ENCODE data around the gene UBD.

Gene UBD

DNA sequence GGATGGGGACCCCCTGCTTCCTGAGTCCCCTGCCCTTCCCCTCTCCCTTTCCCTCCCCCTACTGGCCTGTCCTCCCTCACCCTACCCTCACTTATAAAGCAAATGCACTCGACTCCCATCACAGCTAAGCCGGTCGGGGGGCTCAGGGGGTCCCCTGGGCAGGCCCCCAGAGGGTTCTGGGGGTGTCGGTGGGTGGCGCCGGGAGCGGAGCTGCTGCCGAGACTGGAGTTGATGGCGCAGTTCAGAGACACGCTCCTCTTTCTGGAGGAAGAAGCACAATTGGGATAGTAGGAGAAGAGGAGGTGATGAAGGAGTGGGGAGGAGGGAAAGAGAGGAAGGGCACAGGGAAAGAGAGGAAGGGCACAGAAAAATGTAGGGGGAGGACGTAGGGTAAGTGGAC is 43.9 kb upstream of the UBD start:
- H4K20me1 ChIP-seq (ENCODE audit: insufficient read depth, low read length, poor library complexity, severe bottlenecking): no peaks in the 10 kb centered on the region
- H3K9me3 ChIP-seq (ENCODE audit: insufficient read depth, low read depth, low read length): no peaks in the 10 kb centered on the region
- H3F3A ChIP-seq (ENCODE audit: low read depth): no peaks in the 10 kb centered on the region
- no peaks in the 10 kb centered on the region for H3K4me1 ChIP-seq (ENCODE audit: insufficient read depth, low read length, poor library complexity, severe bottlenecking)
- H3K36me3 ChIP-seq (ENCODE audit: insufficient read depth, low read length): no peaks in the 10 kb centered on the region; the same call in 1 of the 2 replicates
- no peaks in the 10 kb centered on the region for H3K9me2 ChIP-seq (replicated peaks; ENCODE audit: low read depth, low read length)
- TF ChIP-seq, protein P1, sequence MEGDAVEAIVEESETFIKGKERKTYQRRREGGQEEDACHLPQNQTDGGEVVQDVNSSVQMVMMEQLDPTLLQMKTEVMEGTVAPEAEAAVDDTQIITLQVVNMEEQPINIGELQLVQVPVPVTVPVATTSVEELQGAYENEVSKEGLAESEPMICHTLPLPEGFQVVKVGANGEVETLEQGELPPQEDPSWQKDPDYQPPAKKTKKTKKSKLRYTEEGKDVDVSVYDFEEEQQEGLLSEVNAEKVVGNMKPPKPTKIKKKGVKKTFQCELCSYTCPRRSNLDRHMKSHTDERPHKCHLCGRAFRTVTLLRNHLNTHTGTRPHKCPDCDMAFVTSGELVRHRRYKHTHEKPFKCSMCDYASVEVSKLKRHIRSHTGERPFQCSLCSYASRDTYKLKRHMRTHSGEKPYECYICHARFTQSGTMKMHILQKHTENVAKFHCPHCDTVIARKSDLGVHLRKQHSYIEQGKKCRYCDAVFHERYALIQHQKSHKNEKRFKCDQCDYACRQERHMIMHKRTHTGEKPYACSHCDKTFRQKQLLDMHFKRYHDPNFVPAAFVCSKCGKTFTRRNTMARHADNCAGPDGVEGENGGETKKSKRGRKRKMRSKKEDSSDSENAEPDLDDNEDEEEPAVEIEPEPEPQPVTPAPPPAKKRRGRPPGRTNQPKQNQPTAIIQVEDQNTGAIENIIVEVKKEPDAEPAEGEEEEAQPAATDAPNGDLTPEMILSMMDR (conservative IDR thresholded peaks at IDR 0.05; ENCODE audit: low read length): no peak
- TF ChIP-seq EZH2phosphoT487 (IDR thresholded peaks at IDR 0.05; ENCODE audit: borderline replicate concordance): no peak
- no peaks in the 10 kb centered on the region for H3K79me2 ChIP-seq (ENCODE audit: insufficient read depth, low read length)
- no peak overlapping the region for H2AFZ ChIP-seq (ENCODE audit: low read length)
- H3K9ac ChIP-seq (ENCODE audit: low read depth, low read length, poor library complexity, severe bottlenecking): no peak overlapping the region
- no peak overlapping the region for H3K4me3 ChIP-seq (ENCODE audit: low read length, poor library complexity, severe bottlenecking)
- H3K27me3 ChIP-seq (ENCODE audit: insufficient read depth, low read length, poor library complexity, severe bottlenecking): no peaks in the 10 kb centered on the region
- no peak overlapping the region for H3K4me2 ChIP-seq (ENCODE audit: low read depth, low read length, poor library complexity, severe bottlenecking)

DNA sequence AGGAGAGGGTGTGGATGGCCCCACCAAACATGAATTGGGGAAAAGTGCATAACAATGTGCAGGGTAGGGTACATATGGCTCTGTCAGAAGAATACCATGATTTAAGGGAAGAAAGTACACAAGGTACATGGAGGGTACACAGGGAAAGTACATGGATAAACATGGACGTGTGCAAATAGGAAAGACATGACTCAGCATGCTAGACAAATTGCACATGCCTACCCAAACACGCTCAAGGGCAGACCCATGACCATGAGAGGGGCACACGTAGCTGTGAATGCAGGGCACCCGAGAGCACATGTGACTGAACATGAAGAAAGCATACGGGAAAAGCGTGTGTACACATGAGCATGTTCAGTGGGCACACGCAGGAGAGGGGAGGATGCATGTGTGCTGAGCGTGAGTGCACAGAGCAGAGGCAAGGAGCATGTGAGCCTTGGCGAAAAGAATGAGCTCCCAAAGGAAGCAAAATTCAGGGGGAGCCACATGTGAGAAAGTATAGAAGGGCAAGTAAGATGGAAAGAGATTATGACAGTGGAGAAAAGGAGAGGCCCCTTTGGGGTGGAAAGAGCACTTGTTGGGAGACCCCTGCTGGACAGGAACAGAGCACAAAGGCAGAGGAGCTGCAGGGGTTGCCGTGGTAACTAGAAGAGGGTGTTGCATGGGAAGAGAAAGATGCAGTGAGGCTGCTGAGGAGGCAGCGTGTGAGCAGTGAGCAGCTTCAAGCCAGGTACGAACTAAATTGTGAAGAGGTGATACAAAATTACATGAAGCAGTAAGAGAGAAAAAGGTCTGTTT is 43.2 kb upstream of the UBD start:
- H3K4me2 ChIP-seq (ENCODE audit: low read depth, low read length, poor library complexity, severe bottlenecking): no peak overlapping the region
- no peaks in the 10 kb centered on the region for H3K79me2 ChIP-seq (ENCODE audit: insufficient read depth, low read length)
- no peaks in the 10 kb centered on the region; the same call in 1 of the 2 replicates for H3K36me3 ChIP-seq (ENCODE audit: insufficient read depth, low read length)
- no peaks in the 10 kb centered on the region for H3K9me2 ChIP-seq (replicated peaks; ENCODE audit: low read depth, low read length)
- no peak overlapping the region for H3K9ac ChIP-seq (ENCODE audit: low read depth, low read length, poor library complexity, severe bottlenecking)
- no peaks in the 10 kb centered on the region for H4K20me1 ChIP-seq (ENCODE audit: insufficient read depth, low read length, poor library complexity, severe bottlenecking)
- H3K27me3 ChIP-seq (ENCODE audit: insufficient read depth, low read length, poor library complexity, severe bottlenecking): no peaks in the 10 kb centered on the region
- no peaks in the 10 kb centered on the region for H3F3A ChIP-seq (ENCODE audit: low read depth)
- no peak overlapping the region for H2AFZ ChIP-seq (ENCODE audit: low read length)
- no peak overlapping the region for H3K4me3 ChIP-seq (ENCODE audit: low read length, poor library complexity, severe bottlenecking)
- TF ChIP-seq, protein P1 (conservative IDR thresholded peaks at IDR 0.05; ENCODE audit: low read length): peak; percentile 64
- TF ChIP-seq EZH2phosphoT487 (IDR thresholded peaks at IDR 0.05; ENCODE audit: borderline replicate concordance): no peak
- H3K4me1 ChIP-seq (ENCODE audit: insufficient read depth, low read length, poor library complexity, severe bottlenecking): no peaks in the 10 kb centered on the region
- H3K9me3 ChIP-seq (ENCODE audit: insufficient read depth, low read depth, low read length): no peaks in the 10 kb centered on the region

DNA sequence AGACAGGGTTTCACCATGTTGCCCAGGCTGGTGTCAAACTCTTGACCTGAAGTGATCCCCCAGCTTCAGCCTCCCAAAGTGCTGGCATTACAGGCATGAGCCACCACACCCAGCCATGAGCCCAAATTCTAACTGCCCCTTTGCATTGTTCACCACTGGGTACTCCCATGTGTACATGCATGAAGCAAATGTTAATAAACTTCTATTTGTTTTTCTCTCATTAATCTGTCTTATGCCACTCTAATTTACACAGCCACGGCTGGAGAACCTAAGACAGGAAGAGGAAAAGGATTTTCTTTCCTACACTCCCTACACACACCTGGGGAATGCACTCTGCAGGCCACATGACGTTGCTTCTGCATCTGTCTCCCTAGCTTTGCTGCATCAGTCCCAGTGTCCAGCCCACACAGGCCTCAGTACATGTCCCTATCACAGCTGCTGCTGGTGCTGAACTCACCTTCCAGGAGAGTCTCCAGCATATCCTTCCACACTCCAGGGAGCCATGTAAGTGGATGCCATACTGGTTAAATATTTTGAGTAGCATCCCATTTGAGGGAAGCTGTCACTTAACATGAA is 38.7 kb upstream of the UBD start:
- H3K36me3 ChIP-seq (ENCODE audit: insufficient read depth, low read length): no peaks in the 10 kb centered on the region
- TF ChIP-seq EZH2phosphoT487 (IDR thresholded peaks at IDR 0.05; ENCODE audit: borderline replicate concordance): no peak
- TF ChIP-seq, protein P1 (conservative IDR thresholded peaks at IDR 0.05; ENCODE audit: low read length): no peak

More for the DNA sequence above, 38.7 kb upstream of the UBD start:
- H4K20me1 ChIP-seq (ENCODE audit: insufficient read depth, low read length, poor library complexity, severe bottlenecking): no peaks in the 10 kb centered on the region
- no peaks in the 10 kb centered on the region for H3K4me1 ChIP-seq (ENCODE audit: insufficient read depth, low read length, poor library complexity, severe bottlenecking)
- no peaks in the 10 kb centered on the region for H3K9me3 ChIP-seq (ENCODE audit: insufficient read depth, low read depth, low read length)
- no peaks in the 10 kb centered on the region for H3K9me2 ChIP-seq (replicated peaks; ENCODE audit: low read depth, low read length)
- no peak overlapping the region for H3K4me2 ChIP-seq (ENCODE audit: low read depth, low read length, poor library complexity, severe bottlenecking)
- H3K9ac ChIP-seq (ENCODE audit: low read depth, low read length, poor library complexity, severe bottlenecking): no peak overlapping the region
- no peak overlapping the region for H2AFZ ChIP-seq (ENCODE audit: low read length)
- H3K27me3 ChIP-seq (ENCODE audit: insufficient read depth, low read length, poor library complexity, severe bottlenecking): no peaks in the 10 kb centered on the region
- H3K79me2 ChIP-seq (ENCODE audit: insufficient read depth, low read length): no peaks in the 10 kb centered on the region
- no peaks in the 10 kb centered on the region for H3F3A ChIP-seq (ENCODE audit: low read depth)
- no peak overlapping the region for H3K4me3 ChIP-seq (ENCODE audit: low read length, poor library complexity, severe bottlenecking)

Data from Loucy (cell line).